ENCODE data around the gene ZNF445.

- TF ChIP-seq RXRA (IDR thresholded peaks at IDR 0.05) (no peak), ZBTB33 (IDR thresholded peaks at IDR 0.05) (no peak), CTCF (IDR thresholded peaks at IDR 0.05; ENCODE audit: low read depth, low read length, missing input control) (no peak), RAD21 (IDR thresholded peaks at IDR 0.05) (no peak), GABPA (IDR thresholded peaks at IDR 0.05 in 1 of 2, conservative IDR thresholded peaks at IDR 0.05 in 1 of 2) (no peak), YY1 (IDR thresholded peaks at IDR 0.05) (no peak), REST (IDR thresholded peaks at IDR 0.05) (no peak), ATF3 (IDR thresholded peaks at IDR 0.05) (no peak), MAX (IDR thresholded peaks at IDR 0.05) (no peak)
Measured at GRCh38 chr3:44430466-44430865, 47.0 kb downstream of the ZNF445 start.
